Measurements from ENCODE around the gene USP21.

- TF ChIP-seq PATZ1 (CRISPR knock-in tag; IDR thresholded peaks at IDR 0.05; ENCODE audit: borderline replicate concordance), result no peak
- TF ChIP-seq ZFP30 (CRISPR knock-in tag; IDR thresholded peaks at IDR 0.05), result no peak
- no peak for TF ChIP-seq ZNF70 (CRISPR knock-in tag; IDR thresholded peaks at IDR 0.05)
- no peak for TF ChIP-seq POU6F1 (CRISPR knock-in tag; IDR thresholded peaks at IDR 0.05; ENCODE audit: borderline replicate concordance, low read depth)
- TF ChIP-seq CSRNP3 (CRISPR knock-in tag; IDR thresholded peaks at IDR 0.05), result no peak
- TF ChIP-seq BACH2 (CRISPR knock-in tag; IDR thresholded peaks at IDR 0.05; ENCODE audit: borderline replicate concordance), result no peak
- TF ChIP-seq GLIS3 (CRISPR knock-in tag; IDR thresholded peaks at IDR 0.05), result no peak
- no peak for TF ChIP-seq ZNF565 (CRISPR knock-in tag; conservative IDR thresholded peaks at IDR 0.05; ENCODE audit: low read depth)
- no peak for TF ChIP-seq OSR1 (CRISPR knock-in tag; IDR thresholded peaks at IDR 0.05)
- no peak for TF ChIP-seq ARNTL (CRISPR knock-in tag; IDR thresholded peaks at IDR 0.05; ENCODE audit: borderline replicate concordance, low read depth)
These were observed 47.8 kb upstream of the USP21 start for GRCh38 chr1:161111527-161111926.
